ENCODE results near the gene WDR33.

Gene WDR33

DNA sequence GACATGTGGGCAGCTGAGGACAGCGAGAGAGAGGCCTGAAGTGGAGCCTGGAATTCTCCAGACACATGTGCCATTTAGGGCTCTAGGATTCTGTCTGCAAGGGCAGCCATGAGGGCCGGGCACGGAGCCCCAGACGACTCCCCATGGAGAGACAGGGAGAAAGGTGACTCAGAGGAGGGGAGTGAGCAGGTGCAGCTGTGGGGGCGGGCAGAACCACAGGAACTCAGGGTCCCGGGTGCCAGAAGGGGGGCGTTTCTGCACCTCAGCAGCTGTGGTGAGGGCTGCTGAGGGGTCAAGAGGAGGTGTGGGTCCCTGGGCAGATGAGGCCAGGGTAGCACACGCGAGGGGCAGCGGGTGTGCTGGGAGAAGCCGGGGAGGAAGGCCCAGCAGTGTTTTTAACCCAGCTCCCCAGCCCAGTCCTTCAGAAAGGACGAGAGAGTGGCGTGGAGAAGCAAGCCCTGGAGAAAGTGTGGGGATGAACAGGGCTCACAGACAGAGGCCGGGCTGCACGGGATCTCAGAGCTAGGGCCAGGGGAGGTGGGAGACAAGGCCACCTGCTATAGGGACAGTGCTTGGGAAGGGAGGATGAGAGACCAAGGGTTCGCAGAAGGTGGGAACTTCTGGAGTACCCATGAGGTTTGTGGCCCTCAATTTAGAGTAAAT lies 157.4 kb downstream of the WDR33 start:
- no peak for DNase-seq

DNA sequence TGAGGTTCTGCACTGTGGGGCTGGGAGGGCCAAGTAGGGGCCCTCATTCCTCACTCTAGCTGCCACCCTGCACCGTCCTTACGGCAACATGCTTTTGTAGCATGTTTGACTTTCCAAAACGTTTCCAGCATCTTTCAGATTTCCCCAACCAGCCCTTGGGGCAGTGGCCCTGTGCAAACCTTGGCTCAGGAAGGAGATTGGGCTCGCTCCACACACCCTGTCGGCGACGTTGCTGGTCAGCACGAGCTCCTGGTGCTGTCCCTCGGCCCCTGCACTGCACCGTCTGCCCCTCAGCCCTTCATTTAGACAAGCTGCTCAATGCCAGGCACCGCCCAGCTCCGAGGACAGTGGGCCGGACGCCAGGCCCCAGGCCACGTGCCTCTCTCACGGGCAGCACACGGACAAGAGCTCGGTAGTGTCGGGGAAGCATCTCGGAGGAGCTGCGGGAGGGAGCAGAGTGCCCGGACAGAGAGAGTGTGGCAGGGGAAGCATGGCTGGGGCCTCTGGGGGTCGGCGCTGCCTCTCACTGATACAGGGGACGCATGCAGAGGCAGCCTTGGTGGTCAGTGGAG lies 158.1 kb downstream of the WDR33 start:
- no peak for DNase-seq

DNA sequence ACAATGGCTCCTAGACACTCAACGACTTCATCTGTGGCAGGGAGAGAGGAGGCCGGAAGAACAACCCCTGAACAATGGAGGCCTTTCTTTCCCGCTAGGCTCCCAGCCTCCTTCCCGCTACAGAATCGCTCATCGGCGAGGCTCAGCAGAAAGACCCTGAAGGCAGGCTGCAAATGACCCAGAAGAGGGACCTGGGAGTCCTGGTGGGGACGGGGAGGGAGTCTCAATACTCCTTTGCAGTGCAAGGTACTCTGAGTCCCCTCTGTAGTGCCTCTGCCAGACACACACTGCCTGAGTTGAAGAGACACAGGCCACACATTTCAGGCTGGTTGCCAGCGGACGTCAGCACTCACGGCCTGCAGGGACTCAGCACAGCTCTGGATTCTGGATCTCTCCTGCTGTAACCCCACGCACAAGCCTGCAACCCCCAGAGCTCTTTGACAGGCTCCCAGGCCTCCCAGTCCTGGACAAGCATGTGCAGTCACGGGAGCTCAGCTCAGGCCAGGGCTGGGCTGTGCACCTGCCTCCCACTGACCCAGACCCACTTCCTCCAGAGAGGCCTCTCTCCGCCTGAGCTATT lies 158.9 kb downstream of the WDR33 start:
- no peak for DNase-seq

DNA sequence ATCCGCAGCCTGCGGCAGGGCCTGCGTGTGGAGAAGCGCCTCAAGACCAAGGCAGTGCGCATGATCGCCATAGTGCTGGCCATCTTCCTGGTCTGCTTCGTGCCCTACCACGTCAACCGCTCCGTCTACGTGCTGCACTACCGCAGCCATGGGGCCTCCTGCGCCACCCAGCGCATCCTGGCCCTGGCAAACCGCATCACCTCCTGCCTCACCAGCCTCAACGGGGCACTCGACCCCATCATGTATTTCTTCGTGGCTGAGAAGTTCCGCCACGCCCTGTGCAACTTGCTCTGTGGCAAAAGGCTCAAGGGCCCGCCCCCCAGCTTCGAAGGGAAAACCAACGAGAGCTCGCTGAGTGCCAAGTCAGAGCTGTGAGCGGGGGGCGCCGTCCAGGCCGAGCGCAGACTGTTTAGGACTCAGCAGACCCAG lies 159.6 kb downstream of the WDR33 start:
- no peak for DNase-seq
